Stimulated activated CD4-positive, alpha-beta T cell treated with anti-CD3 and anti-CD28 coated beads, Interleukin-1b, Interleukin-23, amount 100 ng/mL, for 1 hour (primary cell): Measurements from ENCODE around the gene TMEM201.
"Not testable (repeated sequence)": the region's sequence is repeated elsewhere in the genome, so short reads cannot be mapped to it uniquely, and the experiment has no call there.

Experiments
- DNase-seq, 2 donors: peaks; one replicate each; pipeline ENCODE4 v3.0.0-alpha.2; 2020; ENCODE audit warnings: low read depth in 2 of 2

The TMEM201 gene

DNA sequence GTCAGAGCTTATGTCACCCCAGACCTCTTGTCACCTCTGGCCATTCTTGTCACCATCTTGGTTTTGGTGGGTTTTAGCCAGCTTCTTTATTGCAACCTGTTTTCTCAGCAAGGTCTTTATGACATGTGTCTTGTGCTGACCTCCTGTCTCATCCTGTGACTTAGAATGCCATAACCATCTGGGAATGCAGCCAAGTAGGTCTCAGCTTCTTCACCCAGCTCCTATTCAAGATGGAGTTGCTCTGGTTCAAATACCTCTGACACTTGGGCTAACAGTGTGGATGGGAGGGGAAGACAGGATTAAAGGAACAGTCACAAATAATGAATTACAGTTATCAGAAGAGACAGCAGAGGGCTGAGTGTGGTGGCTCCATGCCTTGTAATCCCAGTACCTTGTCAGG lies 32.3 kb downstream of the TMEM201 start:
- no peak for DNase-seq

DNA sequence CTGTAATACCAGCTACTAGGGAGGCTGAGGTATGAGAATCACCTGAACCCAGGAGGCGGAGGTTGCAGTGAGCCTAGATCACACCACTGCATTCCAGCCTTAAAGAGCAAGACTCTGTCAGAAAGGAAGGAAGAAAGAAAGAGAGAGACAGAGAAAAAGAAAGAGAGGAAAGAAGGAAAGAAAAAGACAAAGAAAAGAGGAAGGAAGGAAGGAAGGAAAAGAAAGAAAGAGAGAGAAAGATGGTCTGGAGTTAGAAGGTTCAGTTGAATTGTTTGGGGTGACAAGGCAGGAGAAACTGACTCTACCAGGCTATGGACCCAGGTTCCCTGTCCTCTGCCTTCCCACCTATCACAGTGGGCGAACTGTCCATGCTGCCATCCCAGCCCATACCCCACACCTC lies 35.4 kb downstream of the TMEM201 start:
- DNase-seq, result no peak

DNA sequence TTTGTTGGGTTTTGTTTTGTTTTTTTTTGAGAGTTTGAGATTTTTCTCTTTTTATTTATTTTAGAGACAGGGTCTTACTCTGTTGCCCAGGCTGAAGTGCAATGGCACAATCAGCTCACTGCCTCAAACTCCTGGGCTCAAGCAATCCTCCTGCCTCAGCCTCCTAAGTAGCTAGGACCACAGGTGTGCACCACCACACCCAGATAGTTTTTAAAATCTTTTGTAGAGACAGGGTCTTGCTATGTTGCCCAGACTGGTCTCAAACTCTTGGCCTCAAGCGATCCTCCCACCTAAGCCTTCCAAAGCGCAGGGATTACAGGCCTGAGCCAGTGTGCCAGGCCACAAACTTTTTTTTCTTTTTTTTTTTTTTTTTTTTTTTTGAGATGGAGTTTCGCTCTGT lies 36.3 kb downstream of the TMEM201 start:
- not testable (repeated sequence) for DNase-seq

DNA sequence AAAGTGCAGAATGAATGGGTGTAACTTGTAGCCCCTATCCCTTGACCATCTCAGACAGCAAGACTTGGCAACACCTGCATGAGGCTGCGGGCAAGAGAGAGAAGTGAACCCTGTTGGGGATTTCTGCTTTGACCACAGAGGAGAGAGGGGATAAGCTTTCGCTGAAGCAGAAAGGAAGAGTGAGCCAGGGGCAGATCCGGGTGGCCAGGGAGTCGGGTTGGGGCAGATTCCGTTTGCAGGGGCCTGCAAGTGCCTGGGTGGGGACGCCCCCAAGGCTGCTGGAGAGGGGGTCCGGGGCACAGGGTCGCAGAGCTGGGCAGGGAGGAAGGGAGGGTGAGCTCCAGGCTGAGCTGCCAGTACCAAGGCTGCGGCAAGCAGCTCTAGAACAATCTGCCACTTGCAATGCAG lies 37.5 kb downstream of the TMEM201 start:
- DNase-seq, result no peak

DNA sequence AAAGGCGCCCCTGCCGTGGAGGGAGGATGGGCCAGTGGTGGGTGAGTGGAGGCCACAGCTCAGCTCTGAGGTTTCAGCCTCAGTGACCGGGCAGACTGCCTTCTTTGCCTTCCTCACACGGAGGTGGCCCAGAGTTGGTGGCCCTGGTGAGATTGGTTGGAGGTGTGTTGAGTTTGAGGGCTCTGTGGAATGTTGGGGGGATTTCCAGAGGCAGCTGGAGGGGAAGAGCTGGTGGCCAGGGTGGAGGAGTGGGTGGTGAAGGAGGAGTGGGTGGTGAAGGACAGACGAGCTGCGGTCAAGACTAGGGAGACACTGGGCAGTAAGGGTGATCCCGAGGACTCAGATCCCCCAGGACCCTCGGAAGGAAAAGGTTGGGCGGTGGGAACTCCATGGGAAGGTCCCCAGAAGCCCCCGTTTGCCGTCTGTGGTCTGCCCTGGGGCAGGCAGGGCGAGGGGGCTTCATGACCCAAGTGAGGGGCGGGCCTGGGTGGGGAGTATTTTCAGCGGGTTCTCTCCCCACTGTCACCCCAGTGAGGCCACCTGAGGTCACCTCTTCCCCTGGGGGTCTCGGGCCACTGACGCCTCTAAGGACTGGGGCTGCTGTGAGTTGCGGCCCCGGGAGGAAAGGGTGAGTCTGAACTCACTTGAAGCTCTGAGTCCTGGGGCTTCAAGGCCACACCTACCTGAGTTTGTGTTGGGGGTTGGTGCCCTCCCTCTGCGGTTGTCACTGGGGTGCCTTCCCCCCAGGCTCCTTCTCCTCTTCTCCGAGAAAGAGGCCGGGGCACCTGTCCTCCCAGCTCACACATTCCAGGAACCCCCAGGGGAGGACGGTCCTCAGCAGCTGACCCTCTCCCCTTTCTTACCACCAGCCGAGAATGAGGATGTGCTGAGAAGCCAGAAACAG lies 40.1 kb downstream of the TMEM201 start:
- DNase-seq, result peak in 1 of 2 donors; percentile 47

DNA sequence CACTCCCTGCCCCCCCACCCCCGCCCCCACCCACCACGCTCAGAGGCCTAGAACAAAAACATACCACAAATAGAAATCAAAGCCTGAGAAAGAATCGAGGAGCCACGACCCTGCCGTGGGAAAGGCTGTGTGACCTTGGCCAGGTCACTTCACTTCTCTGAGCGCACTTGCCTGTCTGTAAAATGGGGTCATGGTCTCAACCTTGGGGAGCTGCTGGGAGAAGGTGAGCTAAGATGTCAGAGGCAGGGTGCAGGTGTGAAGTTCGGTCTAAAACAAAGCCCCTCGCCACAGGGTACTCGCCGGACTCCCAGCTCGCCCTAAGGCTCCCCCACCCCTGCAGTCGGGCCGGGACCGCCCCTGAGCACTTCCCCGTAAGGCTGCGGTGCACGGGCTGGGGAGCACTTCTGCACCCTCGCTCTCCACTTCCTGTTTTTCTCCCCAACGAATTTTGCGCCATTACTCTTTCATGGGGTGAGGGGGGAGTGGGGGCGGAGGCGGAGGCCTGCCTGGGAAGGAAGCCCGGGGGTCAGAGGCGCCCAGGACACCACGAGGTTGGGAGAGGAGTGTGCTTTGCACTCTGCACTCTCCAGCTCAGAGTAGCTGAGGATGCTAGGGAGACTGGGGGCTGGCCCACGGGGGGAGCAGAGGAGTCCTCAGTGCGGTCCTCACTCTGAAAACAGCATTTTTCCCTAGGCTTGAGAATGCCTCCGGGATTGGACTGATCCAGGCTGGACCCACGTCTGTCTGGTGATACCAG lies 40.9 kb downstream of the TMEM201 start:
- peak in 1 of 2 donors; percentile 39 for DNase-seq

DNA sequence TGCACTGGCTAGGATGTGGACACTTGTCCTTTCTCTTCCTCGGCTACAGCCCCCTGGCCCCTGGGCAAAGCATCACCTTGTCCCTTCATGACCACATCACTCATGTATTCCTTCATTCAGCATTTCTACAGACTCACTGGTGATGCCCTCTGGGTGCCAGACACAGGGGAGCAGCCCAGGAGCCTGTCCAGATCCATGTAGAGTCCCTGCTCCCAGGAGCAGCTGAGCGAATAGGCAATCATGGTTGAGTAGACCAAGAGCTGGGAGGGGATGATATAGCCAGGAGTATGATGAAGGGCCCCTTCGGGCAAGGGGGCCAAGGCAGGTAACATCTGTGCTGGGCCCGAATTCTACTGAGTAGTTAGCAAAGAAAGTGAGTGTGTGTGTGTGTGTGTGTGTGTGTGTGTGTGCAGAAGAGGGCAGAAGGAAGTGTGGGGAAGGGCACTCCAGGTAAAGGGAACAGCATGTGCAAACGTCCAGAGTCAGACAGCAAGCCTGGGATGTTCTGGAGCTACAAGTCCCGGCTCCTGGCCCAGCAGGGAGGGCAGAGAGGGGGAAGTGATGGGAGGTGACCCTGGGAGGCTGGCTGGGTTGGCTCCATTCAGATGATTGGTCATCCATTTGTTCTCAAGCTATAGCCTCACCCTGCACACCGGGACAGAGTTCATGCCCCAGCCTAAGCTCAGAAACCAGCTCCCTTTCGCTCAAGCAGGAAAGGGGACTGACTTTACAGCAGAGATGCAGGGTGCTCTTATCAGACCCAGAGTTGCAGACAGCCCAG lies 41.8 kb downstream of the TMEM201 start:
- no peak for DNase-seq

DNA sequence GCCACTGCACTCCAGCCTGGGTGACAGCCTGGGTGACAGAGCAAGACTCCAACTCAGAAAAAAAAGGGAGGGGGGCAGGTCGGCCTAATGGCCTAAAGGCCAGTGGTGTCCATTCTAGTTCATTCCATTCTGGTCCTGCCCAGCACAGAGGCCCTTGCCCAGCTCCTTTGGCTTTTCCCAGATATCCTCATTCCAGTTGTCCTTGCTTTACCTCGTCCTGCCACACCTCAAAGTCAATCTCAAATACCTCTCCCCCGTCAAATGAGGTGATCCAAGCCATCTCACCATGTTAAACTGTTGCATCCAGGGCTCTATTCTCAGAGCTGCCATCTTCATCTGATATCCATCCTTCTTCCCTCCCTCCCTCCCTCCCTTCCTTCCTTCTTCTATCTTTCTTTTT lies 42.9 kb downstream of the TMEM201 start:
- DNase-seq, result no peak

DNA sequence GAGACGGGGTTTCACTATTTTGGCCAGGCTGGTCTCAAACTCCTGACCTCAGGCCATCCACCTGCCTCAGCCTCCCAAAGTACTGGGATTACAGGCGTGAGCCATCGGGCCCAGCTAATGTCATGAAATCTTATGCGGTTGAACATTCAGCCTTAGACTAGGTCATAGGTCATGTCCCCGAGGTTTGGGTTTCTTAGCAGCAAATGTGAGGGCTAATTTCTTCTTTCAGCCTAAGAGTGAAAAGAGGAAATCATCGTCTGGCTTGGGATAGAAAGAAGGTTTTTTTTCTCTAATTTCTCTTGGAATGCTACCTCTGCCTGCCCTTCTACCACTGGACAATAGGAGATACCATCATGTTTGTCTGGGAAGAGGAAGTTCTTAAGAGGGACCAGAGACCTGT lies 44.8 kb downstream of the TMEM201 start:
- DNase-seq, result no peak

DNA sequence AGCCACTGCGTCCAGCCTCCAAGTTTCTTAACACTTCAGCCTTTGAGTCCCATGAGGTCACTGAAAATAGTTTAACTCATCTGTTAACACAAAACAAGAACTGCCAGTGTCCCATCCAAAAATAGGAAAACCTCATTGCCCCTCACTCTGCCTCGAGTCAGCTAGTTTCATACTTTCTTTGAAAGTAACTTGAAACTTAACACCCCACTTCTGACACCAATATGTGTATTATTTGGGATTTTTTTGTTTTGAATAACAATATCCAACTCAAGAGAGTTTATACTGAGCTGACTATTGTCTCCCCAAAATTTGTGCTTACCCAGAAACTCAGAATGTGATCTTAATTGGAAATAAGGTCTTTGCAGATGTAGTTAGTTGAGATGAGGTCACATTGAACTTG lies 45.9 kb downstream of the TMEM201 start:
- DNase-seq, result no peak

DNA sequence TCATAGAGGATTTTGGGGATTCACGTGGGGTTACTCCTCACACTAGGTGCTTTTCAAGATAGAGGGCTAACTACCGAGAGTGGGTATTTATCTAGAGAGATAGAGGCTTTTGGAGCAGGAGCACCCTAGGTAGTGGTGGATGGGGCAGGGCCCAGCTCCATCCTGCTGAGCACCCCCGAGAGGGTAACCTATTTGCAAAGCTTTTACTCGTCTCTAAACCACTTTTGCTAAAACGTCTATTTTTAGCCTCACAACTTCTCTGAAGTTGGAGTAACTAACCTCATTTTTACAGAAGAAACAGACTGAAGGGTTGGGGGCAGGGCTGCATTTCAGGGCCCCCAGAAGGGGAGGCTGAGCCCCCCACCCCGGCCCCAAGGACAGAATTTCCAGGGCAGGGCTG lies 50.5 kb downstream of the TMEM201 start:
- no peak for DNase-seq

DNA sequence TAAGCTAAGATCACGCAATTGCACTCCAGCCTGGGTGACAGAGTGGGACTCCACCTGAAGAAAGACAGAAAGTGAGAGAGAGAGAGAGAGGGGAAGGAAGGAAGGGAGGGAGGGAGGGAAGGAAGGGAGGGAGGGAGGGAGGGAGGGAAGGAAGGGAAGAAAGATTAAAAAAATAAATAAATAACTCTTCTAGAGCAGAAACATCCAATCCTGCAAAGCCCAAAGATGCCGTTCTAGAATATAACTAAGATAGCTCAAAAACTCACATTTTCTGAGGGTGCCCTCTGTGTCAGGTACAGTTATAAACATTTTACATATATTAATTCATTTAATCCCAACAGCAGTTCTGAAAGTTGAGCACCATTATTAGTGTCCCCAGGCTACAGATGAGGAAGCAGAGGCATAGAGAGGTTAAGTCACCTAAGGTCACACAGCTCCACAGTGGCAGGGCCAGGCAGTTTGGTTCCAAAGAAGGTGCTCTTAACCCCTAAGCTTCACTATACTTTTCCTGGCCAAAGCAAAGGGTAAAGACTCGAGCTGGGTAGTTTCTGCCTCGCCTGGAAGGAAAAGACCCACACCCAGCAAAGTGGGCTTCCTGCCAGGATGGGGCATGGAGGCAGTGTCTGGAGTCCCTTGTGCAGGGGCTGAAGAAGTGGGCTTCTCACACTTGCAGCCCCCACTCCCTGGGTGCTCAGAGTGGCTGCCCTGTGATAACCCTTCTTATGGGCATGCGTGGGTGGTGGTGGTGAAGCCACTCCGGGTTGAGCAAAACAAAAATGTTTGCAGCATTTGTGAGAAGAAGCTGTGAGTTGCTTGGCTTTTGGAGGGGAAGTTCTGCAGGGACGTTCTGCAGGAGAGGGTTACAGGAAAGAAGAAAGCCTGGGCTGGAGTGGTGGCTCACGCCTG lies 54.9 kb downstream of the TMEM201 start:
- DNase-seq, result no peak

DNA sequence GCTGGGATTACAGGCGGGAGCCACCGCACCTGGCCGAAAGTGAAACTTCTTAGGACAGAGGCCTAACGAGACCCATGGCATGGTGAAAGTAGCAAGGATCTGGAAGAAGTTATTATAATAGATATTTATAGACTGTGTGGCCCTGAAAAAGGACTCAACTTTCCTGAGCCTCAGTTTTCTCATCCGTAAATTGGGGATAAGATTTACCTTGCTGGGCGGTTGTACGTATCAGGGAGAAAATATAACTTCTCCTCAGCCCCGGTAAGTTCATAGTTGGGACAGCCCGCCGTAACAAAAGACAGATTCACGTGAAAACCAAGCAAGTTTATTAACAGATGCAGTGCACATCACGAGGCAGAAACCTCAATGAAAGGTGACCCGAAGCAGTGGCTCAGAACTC lies 57.3 kb downstream of the TMEM201 start:
- no peak for DNase-seq

DNA sequence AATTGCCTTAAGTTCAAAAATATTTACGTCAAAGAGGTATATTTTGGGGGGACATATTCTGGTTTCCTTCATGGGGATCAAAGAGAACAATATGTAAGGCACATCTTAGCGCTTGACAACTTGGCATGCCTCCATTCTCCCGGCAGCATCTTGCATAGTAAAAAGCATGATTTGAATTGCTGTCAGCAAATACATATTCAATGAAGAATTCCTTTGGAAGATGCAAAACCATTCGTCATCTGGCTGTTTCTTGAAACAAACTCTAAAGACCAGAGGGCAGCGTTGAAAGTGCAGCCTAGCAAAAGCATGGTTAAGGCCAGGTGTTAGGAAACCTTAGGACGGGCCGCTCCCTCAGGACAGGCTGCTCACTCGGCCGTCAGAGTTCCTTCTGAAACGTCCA lies 59.5 kb downstream of the TMEM201 start:
- DNase-seq, result no peak

DNA sequence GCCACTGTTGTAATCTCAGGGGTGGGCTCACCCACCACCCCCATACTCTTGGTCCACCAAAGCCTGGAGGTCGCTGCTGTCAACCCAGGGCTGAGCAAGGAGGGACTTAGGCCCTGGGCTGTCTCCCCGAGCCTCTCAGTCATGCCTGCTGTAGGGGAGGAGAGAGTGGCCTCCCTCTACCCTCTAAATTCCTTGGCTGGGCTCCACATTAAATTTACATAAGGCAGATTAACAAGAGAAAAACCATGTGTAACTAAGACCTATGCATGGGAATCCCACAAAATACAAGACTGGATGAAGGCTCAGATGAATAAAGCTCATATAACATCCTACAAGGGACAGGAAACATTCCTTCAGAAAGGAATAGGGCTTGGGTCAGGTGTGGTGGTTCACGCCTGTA lies 61.1 kb downstream of the TMEM201 start:
- no peak for DNase-seq

DNA sequence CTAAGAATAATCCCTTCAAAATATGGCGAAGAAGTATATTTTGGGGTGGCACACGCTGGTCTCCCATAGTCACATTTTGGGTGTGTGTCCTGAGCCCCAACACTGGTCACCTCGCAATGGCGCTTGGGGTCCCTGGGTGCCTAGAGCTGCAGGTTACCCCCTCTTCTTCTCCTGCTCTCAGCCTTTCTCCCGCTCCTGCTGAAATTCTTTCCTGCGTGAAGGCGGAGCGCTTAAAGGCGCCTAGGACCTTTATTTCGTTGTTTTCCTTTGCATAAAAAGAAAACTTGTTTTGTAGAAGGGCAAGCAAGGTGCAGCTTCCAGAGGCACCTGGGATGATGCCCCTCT lies 62.5 kb downstream of the TMEM201 start:
- no peak for DNase-seq

DNA sequence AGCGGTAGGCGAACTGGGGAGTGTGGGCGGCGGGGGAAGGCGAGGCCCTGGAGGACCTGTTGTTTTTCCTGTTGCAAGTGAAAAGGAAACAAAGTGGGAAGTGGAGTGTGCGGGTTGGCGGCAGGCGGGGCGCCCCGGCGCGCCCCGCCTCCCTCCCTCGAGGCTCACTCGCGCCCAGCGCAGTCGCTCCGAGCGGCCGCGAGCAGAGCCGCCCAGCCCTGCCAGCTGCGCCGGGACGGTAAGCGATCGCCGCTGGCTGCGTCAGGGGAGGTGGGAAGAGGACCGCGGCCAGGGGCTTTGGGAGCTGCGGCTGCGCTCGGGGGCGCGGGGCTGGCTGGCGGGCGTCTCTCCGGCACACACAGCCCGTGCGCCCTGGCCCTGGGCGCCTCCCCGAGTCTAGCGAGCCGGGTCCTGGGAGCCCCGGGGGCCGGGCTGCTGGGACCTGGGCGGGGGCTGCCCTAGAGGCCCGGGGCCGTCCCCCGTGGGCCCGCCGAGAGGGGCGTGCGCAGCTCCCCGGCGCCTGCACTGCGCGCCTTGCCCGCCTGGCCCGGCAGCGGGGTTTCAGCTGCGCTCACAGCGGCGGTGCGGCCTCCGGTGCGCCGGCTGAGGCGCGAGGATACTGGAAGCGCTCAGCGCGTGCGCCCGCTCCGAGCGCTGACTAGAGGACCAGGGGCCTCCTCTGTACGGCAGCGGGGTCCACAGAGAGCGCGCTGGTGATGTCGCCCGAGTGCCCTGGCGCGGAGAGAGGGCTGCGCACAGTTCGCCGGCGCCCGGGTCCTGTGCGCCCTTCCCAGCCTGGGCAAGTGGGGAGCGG lies 63.1 kb downstream of the TMEM201 start, which contains the start of gene PIK3CD:
PIK3CD (plus strand) TSS at position 167 of the 814 bp plus-strand sequence. CDS start 58,725 bp downstream, outside the sequence.
- no peak for DNase-seq

DNA sequence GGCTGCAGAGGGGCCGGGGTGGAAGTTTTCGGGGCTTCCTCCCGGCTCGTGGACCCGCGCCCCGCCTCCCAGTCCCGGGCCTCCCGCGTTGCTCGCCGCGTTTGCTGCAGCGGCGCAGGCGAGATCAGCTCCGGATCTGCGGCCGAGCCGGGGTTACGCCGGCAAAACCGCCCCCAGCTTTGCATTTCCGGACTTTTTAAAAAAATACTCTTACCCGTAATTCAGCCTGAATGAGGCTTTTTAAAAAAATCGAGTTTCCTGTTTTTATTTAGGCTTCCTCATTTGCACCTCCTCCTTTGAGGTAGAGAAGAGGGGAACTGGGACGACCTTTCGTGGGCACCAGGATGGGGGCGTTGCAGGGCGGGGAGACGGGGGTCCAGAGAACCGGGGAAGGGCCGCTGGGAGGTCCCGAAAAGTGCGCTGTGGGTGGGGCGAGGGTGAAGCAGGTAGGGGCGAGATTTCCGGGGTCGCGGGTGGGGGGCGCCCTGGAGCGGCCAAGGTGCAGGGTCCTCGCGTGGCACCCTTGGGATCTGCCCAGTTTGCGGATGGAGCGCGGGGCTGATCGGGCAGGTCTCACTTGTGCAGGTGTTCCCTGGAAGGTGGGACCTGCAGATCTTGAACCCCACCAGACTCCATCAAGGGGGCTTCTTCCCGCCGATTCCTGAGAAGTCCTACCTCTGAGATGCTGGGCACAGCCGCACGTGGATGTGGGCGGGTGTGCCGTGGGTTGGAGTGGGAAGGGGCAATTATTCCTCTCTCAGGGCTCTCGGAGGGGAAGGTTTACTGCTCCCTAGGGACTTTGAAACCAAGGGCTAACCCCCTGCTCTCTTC lies 63.9 kb downstream of the TMEM201 start:
- peak in 1 of 2 donors; percentile 23 for DNase-seq

DNA sequence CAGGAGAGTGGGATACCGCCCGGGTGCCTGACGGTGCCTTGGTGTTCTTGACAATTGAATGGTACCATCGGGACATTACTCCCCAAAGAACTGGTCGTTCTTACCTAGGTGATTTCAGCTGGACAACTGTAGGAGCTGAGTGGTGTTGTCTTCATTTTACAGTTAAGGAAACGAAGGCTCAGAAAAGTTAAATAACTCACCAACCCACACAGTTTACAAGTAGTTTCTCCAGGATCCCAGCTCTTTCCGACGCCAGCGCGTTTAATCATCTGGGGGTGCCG lies 64.4 kb downstream of the TMEM201 start:
- no peak for DNase-seq
